Measurements from ENCODE around the gene FANCB.

FANCB gene

GRCh38 chrX:14864631-14865030, 8.2 kb downstream of the FANCB start:
- ChIA-PET CTCF (no interaction called here), POLR2A (no interaction called here)
- H3K27ac ChIP-seq (ENCODE audit: insufficient read depth in 1 of 2, low read depth in 1 of 2, low read length in 2 of 2, poor library complexity in 1 of 2, severe bottlenecking in 2 of 2) = no peak overlapping the region
- no CpG with 5 or more reads among the region's 1 CpG for WGBS (ENCODE audit: insufficient coverage)
- H3K9me3 ChIP-seq (ENCODE audit: control extremely low read depth in 1 of 5, control insufficient read depth in 4 of 5, insufficient read depth in 2 of 5, low read depth in 1 of 5, low read length in 4 of 5) = peaks cover 0 to 2% (median 0%) of the 10 kb centered on the region in 5 experiments
- no peak overlapping the region for H3K4me3 ChIP-seq (ENCODE audit: control insufficient read depth in 1 of 7, extremely low read depth in 1 of 7, insufficient read depth in 4 of 7, low read depth in 2 of 7, low read length in 6 of 7)
- DNase-seq = no peak
- H3K36me3 ChIP-seq (ENCODE audit: control insufficient read depth in 4 of 4, insufficient read depth in 4 of 4, low read length in 3 of 4) = peaks cover 0 to 5% (median 0%) of the 10 kb centered on the region in 4 experiments
- H3K4me1 ChIP-seq (ENCODE audit: control extremely low read depth in 1 of 4, control insufficient read depth in 4 of 4, insufficient read depth in 4 of 4, low read length in 3 of 4) = no peaks in the 10 kb centered on the region
- H3K27me3 ChIP-seq (replicated peaks in 2 of 5; ENCODE audit: control insufficient read depth in 4 of 5, insufficient read depth in 5 of 5, low read length in 4 of 5) = no peaks in the 10 kb centered on the region

GRCh38 chrX:14851526-14851925, 21.3 kb downstream of the FANCB start:
- Histone ChIP-seq H3K36me3 (ENCODE audit: control insufficient read depth in 4 of 4, insufficient read depth in 4 of 4, low read length in 3 of 4) (peaks cover 0 to 3% (median 1%) of the 10 kb centered on the region in 4 experiments), H3K4me3 (ENCODE audit: control insufficient read depth in 1 of 7, extremely low read depth in 1 of 7, insufficient read depth in 4 of 7, low read depth in 2 of 7, low read length in 6 of 7) (peak overlapping the region in 1 of 7 experiments; percentile 42), H3K9me3 (ENCODE audit: control extremely low read depth in 1 of 5, control insufficient read depth in 4 of 5, insufficient read depth in 2 of 5, low read depth in 1 of 5, low read length in 4 of 5) (no peaks in the 10 kb centered on the region), H3K4me1 (ENCODE audit: control extremely low read depth in 1 of 4, control insufficient read depth in 4 of 4, insufficient read depth in 4 of 4, low read length in 3 of 4) (peaks cover 0 to 3% (median 0%) of the 10 kb centered on the region in 4 experiments), H3K27me3 (replicated peaks in 2 of 5; ENCODE audit: control insufficient read depth in 4 of 5, insufficient read depth in 5 of 5, low read length in 4 of 5) (no peaks in the 10 kb centered on the region), H3K27ac (ENCODE audit: insufficient read depth in 1 of 2, low read depth in 1 of 2, low read length in 2 of 2, poor library complexity in 1 of 2, severe bottlenecking in 2 of 2) (no peak overlapping the region)
- 92% methylated on average over 2 of the region's 3 CpGs for WGBS (ENCODE audit: insufficient coverage)
- ChIA-PET POLR2A (no interaction called here), CTCF (no interaction called here)
- DNase-seq = peak in 1 of 3 donors; percentile 1

- WGBS (ENCODE audit: insufficient coverage) = no CpG with 5 or more reads among the region's 4 CpGs
- H3K27me3 ChIP-seq (replicated peaks in 2 of 5; ENCODE audit: control insufficient read depth in 4 of 5, insufficient read depth in 5 of 5, low read length in 4 of 5) = no peaks in the 10 kb centered on the region
- DNase-seq = no peak
- CTCF ChIA-PET = no interaction called here
- H3K9me3 ChIP-seq (ENCODE audit: control extremely low read depth in 1 of 5, control insufficient read depth in 4 of 5, insufficient read depth in 2 of 5, low read depth in 1 of 5, low read length in 4 of 5) = no peaks in the 10 kb centered on the region
- no peaks in the 10 kb centered on the region for H3K4me1 ChIP-seq (ENCODE audit: control extremely low read depth in 1 of 4, control insufficient read depth in 4 of 4, insufficient read depth in 4 of 4, low read length in 3 of 4)
- POLR2A ChIA-PET = no interaction called here
- H3K27ac ChIP-seq (ENCODE audit: insufficient read depth in 1 of 2, low read depth in 1 of 2, low read length in 2 of 2, poor library complexity in 1 of 2, severe bottlenecking in 2 of 2) = no peak overlapping the region
- peaks cover 0 to 3% (median 0%) of the 10 kb centered on the region in 4 experiments for H3K36me3 ChIP-seq (ENCODE audit: control insufficient read depth in 4 of 4, insufficient read depth in 4 of 4, low read length in 3 of 4)
- H3K4me3 ChIP-seq (ENCODE audit: control insufficient read depth in 1 of 7, extremely low read depth in 1 of 7, insufficient read depth in 4 of 7, low read depth in 2 of 7, low read length in 6 of 7) = no peak overlapping the region
These were observed 29.2 kb downstream of the FANCB start for GRCh38 chrX:14843666-14844065.

GRCh38 chrX:14837155-14837554, 35.7 kb downstream of the FANCB start:
- ChIA-PET CTCF (no interaction called here), POLR2A (no interaction called here)
- Histone ChIP-seq H3K9me3 (ENCODE audit: control extremely low read depth in 1 of 5, control insufficient read depth in 4 of 5, insufficient read depth in 2 of 5, low read depth in 1 of 5, low read length in 4 of 5) (peaks cover 0 to 2% (median 0%) of the 10 kb centered on the region in 5 experiments), H3K27me3 (replicated peaks in 2 of 5; ENCODE audit: control insufficient read depth in 4 of 5, insufficient read depth in 5 of 5, low read length in 4 of 5) (no peaks in the 10 kb centered on the region), H3K27ac (ENCODE audit: insufficient read depth in 1 of 2, low read depth in 1 of 2, low read length in 2 of 2, poor library complexity in 1 of 2, severe bottlenecking in 2 of 2) (no peak overlapping the region), H3K36me3 (ENCODE audit: control insufficient read depth in 4 of 4, insufficient read depth in 4 of 4, low read length in 3 of 4) (peaks cover 0 to 6% (median 0%) of the 10 kb centered on the region in 4 experiments), H3K4me3 (ENCODE audit: control insufficient read depth in 1 of 7, extremely low read depth in 1 of 7, insufficient read depth in 4 of 7, low read depth in 2 of 7, low read length in 6 of 7) (no peak overlapping the region), H3K4me1 (ENCODE audit: control extremely low read depth in 1 of 4, control insufficient read depth in 4 of 4, insufficient read depth in 4 of 4, low read length in 3 of 4) (no peaks in the 10 kb centered on the region)
- WGBS (ENCODE audit: insufficient coverage) = no CpG with 5 or more reads among the region's 2 CpGs
- no peak for DNase-seq

- CTCF ChIA-PET = no interaction called here
- DNase-seq = no peak
- no peak overlapping the region for H3K27ac ChIP-seq (ENCODE audit: insufficient read depth in 1 of 2, low read depth in 1 of 2, low read length in 2 of 2, poor library complexity in 1 of 2, severe bottlenecking in 2 of 2)
- no peak overlapping the region for H3K4me3 ChIP-seq (ENCODE audit: control insufficient read depth in 1 of 7, extremely low read depth in 1 of 7, insufficient read depth in 4 of 7, low read depth in 2 of 7, low read length in 6 of 7)
- H3K9me3 ChIP-seq (ENCODE audit: control extremely low read depth in 1 of 5, control insufficient read depth in 4 of 5, insufficient read depth in 2 of 5, low read depth in 1 of 5, low read length in 4 of 5) = peaks cover 0 to 7% (median 1%) of the 10 kb centered on the region in 5 experiments
- H3K36me3 ChIP-seq (ENCODE audit: control insufficient read depth in 4 of 4, insufficient read depth in 4 of 4, low read length in 3 of 4) = peaks cover 0 to 6% (median 0%) of the 10 kb centered on the region in 4 experiments
- POLR2A ChIA-PET = no interaction called here
- no peaks in the 10 kb centered on the region for H3K4me1 ChIP-seq (ENCODE audit: control extremely low read depth in 1 of 4, control insufficient read depth in 4 of 4, insufficient read depth in 4 of 4, low read length in 3 of 4)
- no peaks in the 10 kb centered on the region for H3K27me3 ChIP-seq (replicated peaks in 2 of 5; ENCODE audit: control insufficient read depth in 4 of 5, insufficient read depth in 5 of 5, low read length in 4 of 5)
These were observed 40.3 kb downstream of the FANCB start for GRCh38 chrX:14832586-14832985.

GRCh38 chrX:14832151-14832550, 40.7 kb downstream of the FANCB start:
- ChIA-PET POLR2A (no interaction called here), CTCF (no interaction called here)
- Histone ChIP-seq H3K9me3 (ENCODE audit: control extremely low read depth in 1 of 5, control insufficient read depth in 4 of 5, insufficient read depth in 2 of 5, low read depth in 1 of 5, low read length in 4 of 5) (peaks cover 0 to 7% (median 1%) of the 10 kb centered on the region in 5 experiments), H3K27me3 (replicated peaks in 2 of 5; ENCODE audit: control insufficient read depth in 4 of 5, insufficient read depth in 5 of 5, low read length in 4 of 5) (no peaks in the 10 kb centered on the region), H3K4me3 (ENCODE audit: control insufficient read depth in 1 of 7, extremely low read depth in 1 of 7, insufficient read depth in 4 of 7, low read depth in 2 of 7, low read length in 6 of 7) (no peak overlapping the region), H3K4me1 (ENCODE audit: control extremely low read depth in 1 of 4, control insufficient read depth in 4 of 4, insufficient read depth in 4 of 4, low read length in 3 of 4) (no peaks in the 10 kb centered on the region), H3K36me3 (ENCODE audit: control insufficient read depth in 4 of 4, insufficient read depth in 4 of 4, low read length in 3 of 4) (peaks cover 0 to 6% (median 0%) of the 10 kb centered on the region in 4 experiments), H3K27ac (ENCODE audit: insufficient read depth in 1 of 2, low read depth in 1 of 2, low read length in 2 of 2, poor library complexity in 1 of 2, severe bottlenecking in 2 of 2) (no peak overlapping the region)
- no peak for DNase-seq
- 74% methylated on average over 2 of the region's 2 CpGs for whole genome bisulfite sequencing (ENCODE audit: insufficient coverage)

GRCh38 chrX:14829643-14830042, 43.2 kb downstream of the FANCB start:
- CTCF ChIA-PET = no interaction called here
- POLR2A ChIA-PET = no interaction called here
- no peak for DNase-seq
- 83% methylated on average over 2 of the region's 2 CpGs for WGBS (ENCODE audit: insufficient coverage)
- Histone ChIP-seq H3K27ac (ENCODE audit: insufficient read depth in 1 of 2, low read depth in 1 of 2, low read length in 2 of 2, poor library complexity in 1 of 2, severe bottlenecking in 2 of 2) (no peak overlapping the region), H3K36me3 (ENCODE audit: control insufficient read depth in 4 of 4, insufficient read depth in 4 of 4, low read length in 3 of 4) (peaks cover 0 to 2% (median 0%) of the 10 kb centered on the region in 4 experiments), H3K4me1 (ENCODE audit: control extremely low read depth in 1 of 4, control insufficient read depth in 4 of 4, insufficient read depth in 4 of 4, low read length in 3 of 4) (no peaks in the 10 kb centered on the region), H3K4me3 (ENCODE audit: control insufficient read depth in 1 of 7, extremely low read depth in 1 of 7, insufficient read depth in 4 of 7, low read depth in 2 of 7, low read length in 6 of 7) (no peak overlapping the region), H3K9me3 (ENCODE audit: control extremely low read depth in 1 of 5, control insufficient read depth in 4 of 5, insufficient read depth in 2 of 5, low read depth in 1 of 5, low read length in 4 of 5) (peaks cover 0 to 5% (median 1%) of the 10 kb centered on the region in 5 experiments), H3K27me3 (replicated peaks in 2 of 5; ENCODE audit: control insufficient read depth in 4 of 5, insufficient read depth in 5 of 5, low read length in 4 of 5) (no peaks in the 10 kb centered on the region)
